Measurements from ENCODE around the gene FOXA1.

Gene FOXA1

DNA sequence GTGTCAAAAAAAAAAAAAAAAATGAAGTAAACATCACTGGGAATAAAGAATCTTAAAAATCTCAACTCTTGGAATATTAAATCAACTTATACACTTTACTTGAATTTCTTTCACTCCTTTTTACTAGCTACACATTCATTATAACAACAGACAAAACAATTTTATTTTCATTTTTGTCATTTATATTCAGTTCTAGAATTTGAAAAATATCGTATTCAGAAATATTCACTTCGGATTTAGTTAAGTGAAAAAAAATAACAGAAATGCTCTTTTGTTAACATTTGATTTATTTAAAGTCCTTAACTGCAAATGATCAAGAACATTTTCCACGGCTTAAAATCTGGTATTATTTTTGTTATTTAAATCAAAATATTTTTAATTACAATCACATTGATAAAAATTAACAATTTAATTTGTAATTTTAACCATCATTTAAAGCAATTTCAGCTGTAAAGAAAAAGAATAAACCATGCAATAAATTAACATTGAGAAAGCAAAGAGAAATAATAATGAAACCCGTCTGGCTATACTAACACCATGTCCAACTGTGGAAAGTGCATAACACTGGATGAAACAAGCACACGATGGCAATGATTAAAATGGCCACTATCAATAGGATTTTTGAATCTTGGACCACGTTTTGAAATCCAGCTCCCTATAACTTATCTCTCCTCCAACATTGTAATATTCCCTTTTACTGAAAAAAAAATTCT is 5.2 kb downstream of the FOXA1 start:
- no peak for DNase-seq

DNA sequence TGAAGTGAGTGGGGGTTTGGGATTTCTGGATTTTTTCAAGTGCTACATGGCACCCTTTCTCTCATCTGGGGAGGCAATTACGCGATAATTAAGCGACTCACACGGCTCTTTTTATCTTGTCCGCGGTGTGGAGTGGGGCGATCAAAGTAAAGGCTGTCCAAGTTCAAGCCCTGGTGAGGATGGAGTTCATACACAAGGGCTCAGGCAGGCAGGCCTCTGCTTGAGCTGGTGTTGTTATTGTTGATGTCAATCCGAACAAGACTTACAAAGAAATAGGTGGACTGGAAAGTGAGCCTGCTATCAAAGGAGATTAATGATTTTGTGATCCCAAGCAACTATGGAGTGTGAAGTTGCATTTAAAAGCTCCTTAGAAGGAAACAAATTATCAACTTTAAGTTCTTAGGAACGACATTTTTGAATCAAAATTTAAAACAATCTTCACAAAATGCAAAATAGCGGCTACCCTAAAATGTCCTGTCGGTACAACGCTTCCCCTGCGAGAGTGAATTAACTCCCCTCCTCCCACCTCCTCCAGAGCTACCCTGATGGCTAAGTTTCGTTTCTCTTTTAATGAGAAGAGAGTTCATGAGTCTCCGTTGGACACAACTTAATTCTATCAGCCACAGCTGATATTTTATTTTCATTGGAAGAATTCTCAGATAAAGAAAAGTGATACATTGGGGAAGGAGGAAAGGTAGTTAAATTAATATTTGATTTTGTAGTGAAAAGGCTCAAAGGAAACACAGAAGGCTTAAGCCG is 5.9 kb downstream of the FOXA1 start:
- DNase-seq: no peak

- DNase-seq: no peak
Observed at GRCh38 chr14:37588667-37588955, 6.4 kb downstream of the FOXA1 start.

DNA sequence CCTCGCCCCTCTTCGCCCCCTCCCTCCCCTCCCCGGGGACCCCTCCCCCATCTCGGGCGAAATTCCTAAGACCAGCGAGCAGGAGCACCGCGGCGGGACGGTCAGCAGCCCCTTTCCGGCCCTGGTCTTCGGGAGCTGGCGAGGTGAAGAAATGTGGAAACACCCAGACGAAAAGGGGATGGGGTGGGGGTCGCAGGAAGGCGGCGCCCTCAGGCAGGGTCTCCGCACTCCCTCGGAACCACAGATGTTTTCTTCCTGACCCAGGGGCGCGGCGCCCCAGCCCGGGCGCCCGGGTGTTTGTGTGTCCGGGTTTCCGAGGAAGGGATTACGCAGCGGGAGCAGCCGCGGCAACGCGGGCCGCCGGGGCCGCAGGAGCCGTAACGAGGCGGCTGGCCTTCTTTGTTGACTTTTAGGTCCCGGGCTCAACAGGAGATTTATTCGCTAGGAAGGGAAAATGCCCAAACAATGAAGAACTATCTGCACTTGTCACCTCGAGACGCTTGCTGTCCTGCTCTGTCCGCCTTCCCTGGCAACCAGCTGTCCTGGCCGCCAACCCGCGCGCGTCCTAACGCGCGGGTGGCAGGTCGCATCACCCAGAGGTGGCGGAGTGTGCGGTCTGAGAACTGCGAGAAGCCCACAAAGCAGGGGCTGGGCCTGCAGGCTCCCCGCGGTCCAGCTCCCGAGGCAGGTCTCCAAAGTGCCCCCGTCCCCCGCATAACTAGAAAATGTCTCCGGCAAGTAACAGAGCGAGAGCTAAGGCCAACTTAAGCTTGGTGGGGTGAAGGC is 7.0 kb downstream of the FOXA1 start:
- no peak for DNase-seq

DNA sequence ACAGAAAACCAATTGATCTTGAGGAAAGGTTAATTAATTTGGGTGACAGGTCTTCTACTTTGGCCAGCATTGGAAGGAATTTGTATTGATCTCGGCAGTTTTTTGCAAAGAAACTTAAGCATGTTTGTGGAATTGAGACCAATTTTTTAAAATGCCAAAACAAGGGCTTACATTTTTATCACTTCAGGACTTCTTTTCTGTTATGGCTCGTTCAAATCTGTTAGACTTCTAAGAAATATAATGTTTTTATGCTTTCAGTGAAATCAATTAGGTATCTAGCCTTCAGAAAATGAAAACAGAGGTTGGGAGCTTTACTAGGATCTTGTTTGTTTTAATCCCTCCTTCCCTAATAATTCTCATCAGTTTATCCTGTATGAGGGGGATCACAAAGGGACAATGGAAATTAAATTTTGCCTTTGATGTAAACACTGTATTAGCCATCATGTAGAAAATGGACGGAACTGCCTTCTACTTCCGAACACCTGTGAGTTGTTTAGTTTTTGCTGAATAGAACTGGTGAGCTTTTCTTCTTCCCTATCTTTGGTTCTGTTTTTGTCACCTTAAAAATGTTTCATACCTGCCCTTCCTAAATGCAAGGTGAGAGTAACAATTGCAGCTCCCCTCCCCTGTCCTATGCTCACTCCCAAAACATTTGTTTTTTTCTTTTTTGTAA is 7.8 kb downstream of the FOXA1 start:
- DNase-seq: no peak

- no peak for DNase-seq
Observed at GRCh38 chr14:37586797-37587130, 8.3 kb downstream of the FOXA1 start.

- DNase-seq: no peak
Observed at GRCh38 chr14:37585971-37586796, 8.9 kb downstream of the FOXA1 start.

DNA sequence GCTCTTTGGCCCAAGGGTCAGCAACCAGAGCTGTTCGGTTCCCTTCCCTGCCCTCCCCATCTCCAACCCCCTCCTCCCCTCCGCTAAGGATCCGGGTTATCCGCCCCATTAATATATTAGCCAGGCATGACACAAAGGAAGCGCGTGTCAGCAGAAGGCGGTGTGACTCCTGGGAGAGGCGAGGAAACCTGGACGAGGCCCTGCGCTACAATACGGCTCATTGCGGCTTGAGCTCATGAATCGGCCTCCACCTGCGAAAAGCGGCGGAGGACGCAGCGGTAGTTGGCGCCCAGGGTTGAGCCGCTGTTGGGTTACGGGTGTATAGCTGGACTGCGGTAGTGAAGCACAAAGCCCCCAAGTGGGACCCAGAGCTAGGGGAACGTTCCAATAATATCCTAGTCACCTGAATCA is 9.9 kb downstream of the FOXA1 start:
- no peak for DNase-seq

DNA sequence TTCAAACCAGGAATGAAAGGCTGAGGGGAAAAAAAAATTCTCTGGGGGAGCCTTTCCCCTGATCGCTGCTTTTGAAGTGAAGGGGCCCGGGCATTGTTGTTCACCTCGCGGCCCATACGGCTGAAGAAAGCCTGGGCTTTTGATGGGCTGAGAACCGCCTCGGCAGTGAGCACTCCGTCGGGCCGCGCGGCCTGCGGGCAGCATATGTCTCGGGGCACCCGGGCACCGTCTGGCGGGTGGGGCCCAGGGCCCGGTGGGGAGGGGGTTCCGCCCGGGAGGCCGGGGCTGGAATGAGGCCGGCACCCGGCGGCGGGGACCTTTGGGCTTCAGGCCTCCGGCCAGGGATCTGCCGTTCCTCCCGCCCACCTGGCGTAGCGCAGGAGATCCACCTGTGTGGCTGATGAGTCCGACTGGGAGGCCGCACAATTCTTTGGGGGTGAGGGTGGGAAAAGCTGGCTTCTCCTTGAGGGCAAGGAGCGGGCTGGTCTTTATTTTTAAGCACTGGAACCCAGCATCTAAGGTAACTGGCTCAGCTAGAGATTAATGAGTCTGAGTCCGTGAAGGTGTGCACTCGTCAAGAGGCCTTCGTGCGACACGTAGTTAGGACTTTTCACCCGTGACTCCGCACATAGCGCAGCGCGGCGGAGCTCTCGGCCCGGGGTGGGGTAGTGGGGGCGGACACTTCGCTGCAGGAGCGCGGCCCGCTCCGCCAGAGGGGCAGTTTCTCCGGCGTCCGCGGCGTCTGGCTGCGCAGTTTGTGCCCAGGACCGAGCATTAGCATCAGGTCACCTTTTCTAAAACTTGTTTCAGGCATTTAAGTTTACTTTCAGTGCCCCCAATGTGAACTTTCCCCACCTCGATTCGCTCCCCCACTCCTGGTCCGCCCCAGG is 10.6 kb downstream of the FOXA1 start:
- DNase-seq: no peak

DNA sequence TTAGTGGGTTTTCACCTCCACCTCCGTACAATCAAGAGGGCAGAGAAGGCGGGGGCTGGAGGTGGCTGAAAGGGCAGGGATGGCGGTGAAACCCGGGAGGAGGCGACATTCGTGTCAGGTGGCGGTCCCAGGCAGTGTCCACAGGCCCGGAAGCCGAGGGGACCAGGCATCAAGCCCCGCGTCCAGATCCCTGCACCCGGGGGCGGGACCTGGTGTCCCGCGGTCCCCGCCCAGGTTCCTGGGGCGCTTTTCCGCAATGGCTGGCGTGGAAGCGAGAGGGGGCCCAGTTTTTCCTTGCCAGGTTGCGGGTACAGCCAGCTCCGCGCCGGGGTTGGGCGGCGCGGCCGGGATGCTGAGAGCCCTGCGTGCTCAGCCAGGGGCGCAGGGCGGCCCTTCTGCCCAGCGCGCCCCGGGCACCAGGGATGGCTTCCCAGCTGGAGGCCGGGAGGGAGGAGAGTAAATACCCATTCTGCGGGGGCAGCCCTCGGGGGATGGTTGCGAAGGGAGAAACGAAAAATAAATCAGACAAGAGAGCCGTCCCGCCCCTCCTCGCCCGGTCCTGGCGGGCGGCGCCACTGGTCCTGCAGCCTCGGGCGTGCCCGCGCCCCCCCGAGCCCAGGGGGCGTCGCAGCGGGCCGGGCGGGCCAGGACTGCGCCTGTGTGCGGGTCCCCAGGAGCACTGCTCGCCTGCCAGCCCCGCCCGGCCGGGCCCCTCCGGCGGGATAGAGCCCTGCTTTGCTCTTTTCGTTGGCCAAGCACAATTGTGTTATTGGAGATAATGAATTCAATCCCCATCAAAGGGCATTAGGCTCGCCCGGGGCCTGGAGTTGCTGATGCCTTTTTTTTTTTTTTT is 11.5 kb downstream of the FOXA1 start:
- DNase-seq: no peak

GRCh38 chr14:37580146-37580545 is 14.9 kb downstream of the FOXA1 start:
- DNase-seq: no peak

- no peak for DNase-seq
Observed at GRCh38 chr14:37579274-37579673, 15.8 kb downstream of the FOXA1 start.

DNA sequence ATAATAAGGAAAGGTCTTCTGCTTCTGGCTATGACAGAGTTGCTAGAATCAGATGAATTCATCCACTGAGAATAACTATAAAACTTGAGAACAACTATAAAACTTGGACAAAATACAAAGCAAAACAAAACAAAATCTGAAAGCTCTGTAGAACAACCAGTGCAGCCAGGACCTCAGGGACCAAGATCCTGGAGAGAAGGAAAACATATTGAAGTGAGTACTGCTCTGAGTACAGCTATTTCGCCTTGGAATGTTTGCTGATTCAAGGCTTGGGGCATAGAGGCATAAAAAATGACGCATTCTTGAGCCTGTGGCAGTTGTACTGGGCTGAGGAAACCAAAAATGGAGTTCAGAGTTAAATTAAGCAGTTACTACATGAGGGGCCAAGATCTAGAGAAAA is 21.7 kb downstream of the FOXA1 start:
- DNase-seq: no peak

GRCh38 chr14:37571391-37571790 is 23.7 kb downstream of the FOXA1 start:
- no peak for DNase-seq

DNA sequence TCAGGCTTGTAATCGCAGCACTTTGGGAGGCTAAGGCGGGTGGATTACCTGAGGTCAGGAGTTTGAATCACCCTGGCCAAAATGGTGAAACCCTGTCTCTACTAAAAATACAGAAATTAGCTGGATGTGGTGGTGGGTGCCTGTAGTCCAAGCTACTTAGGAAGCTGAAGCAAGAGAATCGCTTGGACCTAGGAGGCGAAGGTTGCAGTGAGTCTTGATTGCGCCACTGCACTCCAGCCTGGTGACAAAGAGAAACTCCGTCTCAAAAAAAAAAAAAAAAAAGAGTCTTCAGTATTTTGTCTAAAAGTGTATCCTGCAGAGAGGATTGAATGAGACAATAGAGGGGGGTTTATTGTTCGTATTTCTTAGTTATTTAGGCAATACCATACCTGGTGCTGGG is 25.3 kb downstream of the FOXA1 start:
- no peak for DNase-seq

GRCh38 chr14:37566811-37567371 is 28.2 kb downstream of the FOXA1 start:
- no peak for DNase-seq

DNA sequence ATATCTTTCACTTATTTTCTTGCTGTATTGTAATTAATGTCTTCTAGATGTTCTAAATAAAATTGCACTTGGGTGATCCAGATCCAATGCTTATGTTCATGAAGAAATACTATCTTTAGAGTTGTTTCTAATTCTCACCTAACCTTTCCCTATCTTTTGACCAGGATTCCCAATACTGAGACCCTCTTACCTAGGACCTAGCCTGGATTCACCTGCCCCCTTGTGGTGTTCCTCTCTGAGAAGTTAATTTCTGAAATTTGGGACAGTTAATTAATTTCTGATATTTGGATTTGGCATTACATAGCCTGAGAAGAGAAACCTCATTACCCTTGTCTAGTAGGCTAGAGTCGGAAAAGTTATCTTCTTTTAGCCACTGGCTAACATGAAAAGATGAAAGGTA is 29.5 kb downstream of the FOXA1 start:
- no peak for DNase-seq

DNA sequence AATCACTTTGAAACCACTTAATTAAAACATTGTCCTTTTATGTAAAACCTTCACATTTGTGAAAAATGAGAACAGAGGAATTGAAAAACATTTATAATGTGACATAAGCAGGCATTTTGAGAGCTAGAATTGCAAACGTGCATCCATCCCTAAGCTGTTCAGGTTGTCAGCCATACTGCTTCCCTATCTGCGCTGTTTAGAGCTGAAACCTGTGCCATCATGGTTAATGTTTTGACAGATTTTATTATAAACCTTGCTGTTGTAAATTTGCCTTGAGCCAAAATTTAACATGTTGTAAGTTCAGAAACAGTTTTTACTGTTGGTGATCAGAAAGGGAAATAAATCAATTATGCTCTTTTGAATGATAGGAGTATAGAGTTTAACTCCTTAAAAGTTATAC is 31.9 kb downstream of the FOXA1 start:
- no peak for DNase-seq

- no peak for DNase-seq
Observed at GRCh38 chr14:37559386-37559785, 35.7 kb downstream of the FOXA1 start.

DNA sequence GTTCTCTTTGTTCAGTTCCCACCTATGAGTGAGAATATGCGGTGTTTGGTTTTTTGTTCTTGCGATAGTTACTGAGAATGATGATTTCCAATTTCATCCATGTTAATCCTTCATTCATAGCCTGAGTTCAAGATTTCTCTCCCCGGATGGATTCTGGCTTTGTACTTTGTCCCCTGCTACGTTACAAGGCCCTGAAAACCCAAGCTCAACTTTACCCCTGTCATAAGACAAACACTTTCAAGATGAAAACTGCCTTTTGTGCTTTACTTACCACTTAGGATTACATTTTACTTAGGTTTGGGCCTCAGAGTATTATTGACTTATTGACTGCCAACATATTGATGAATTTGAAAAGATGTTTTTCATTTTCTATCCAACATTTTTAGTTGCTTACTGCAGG is 36.3 kb downstream of the FOXA1 start:
- DNase-seq: no peak
